Neural cell (in vitro differentiated cells): ENCODE measurements around the gene CDC6.

ENCODE experiments used
- CTCF ChIP-seq: fragments of 450-650 bp; IDR thresholded peaks from 2 replicates; pipeline ENCODE4 v1.5.1; 2014; ENCODE audit warnings: antibody characterized with exemption, mild to moderate bottlenecking, moderate library complexity; ENCODE audit not compliant: poor library complexity, severe bottlenecking
- EP300 ChIP-seq: fragments of 450-650 bp; conservative IDR thresholded peaks from 2 replicates; pipeline ENCODE4 v1.6.1; 2014; ENCODE audit warnings: antibody characterized with exemption, mild to moderate bottlenecking, moderate library complexity; ENCODE audit not compliant: poor library complexity, severe bottlenecking
- EZH2 ChIP-seq: fragments of 200-600, 300-800 bp; shearing (Covaris generic), sonication (generic); IDR thresholded peaks from 2 replicates; pipeline ENCODE4 v1.6.1; 2014; ENCODE audit warnings: antibody characterized with exemption, low read length, borderline replicate concordance, mild to moderate bottlenecking; ENCODE audit not compliant: insufficient read depth, poor library complexity, severe bottlenecking
- MXI1 ChIP-seq: fragments of 450-650 bp; conservative IDR thresholded peaks from 2 replicates; pipeline ENCODE4 v1.6.1; 2014; ENCODE audit warnings: antibody characterized with exemption, mild to moderate bottlenecking; ENCODE audit not compliant: poor library complexity, severe bottlenecking
- POLR2AphosphoS5 ChIP-seq: IDR thresholded peaks from 2 replicates; pipeline ENCODE4 v1.6.1; 2012
- RAD21 ChIP-seq: fragments of 450-650 bp; conservative IDR thresholded peaks from 2 replicates; pipeline ENCODE4 v1.6.1; 2014; ENCODE audit warnings: antibody characterized with exemption, mild to moderate bottlenecking, moderate library complexity
- REST ChIP-seq: IDR thresholded peaks from 2 replicates; pipeline ENCODE4 v1.6.1; 2012; ENCODE audit warnings: borderline replicate concordance
- TAF1 ChIP-seq: IDR thresholded peaks from 2 replicates; pipeline ENCODE4 v1.6.1; 2012; ENCODE audit warnings: low read depth

GRCh38 chr17:40265337-40265736 is 22.3 kb upstream of the CDC6 start:
- TF ChIP-seq CTCF (no peak), REST (no peak), POLR2AphosphoS5 (no peak), EZH2 (no peak), EP300 (no peak), TAF1 (no peak), RAD21 (no peak), MXI1 (no peak)
